CD4-positive, alpha-beta T cell treated with Interleukin-12 subunit alpha and Interleukin-12 subunit beta, for 1 hour (primary cell): ENCODE measurements around the gene GNE.
A peak's percentile ranks its signal among the peaks of the same experiment; 100 is the strongest.
"Not testable (repeated sequence)": the region's sequence is repeated elsewhere in the genome, so short reads cannot be mapped to it uniquely, and the experiment has no call there.

Experiments
- DNase-seq: peaks from one replicate; pipeline ENCODE4 v3.0.0-alpha.2; 2020

The GNE gene

GRCh38 chr9:36263683-36264082 lies 5.4 kb upstream of the GNE start:
- DNase-seq: no peak

GRCh38 chr9:36258996-36259533 lies 817 bp upstream of the GNE start:
- DNase-seq: no peak

- DNase-seq: no peak
These were observed 6.8 kb downstream of the GNE start for GRCh38 chr9:36251428-36251827.

- DNase-seq: no peak
These were observed 8.2 kb downstream of the GNE start for GRCh38 chr9:36250079-36250478.

GRCh38 chr9:36249189-36249588 lies 9.1 kb downstream of the GNE start:
- no peak for DNase-seq

- DNase-seq: peak; percentile 52
These were observed 10.2 kb downstream of the GNE start for GRCh38 chr9:36248061-36248460.

- no peak for DNase-seq
These were observed 10.9 kb downstream of the GNE start for GRCh38 chr9:36247356-36247755.

- no peak for DNase-seq
These were observed 12.3 kb downstream of the GNE start for GRCh38 chr9:36245906-36246305.

GRCh38 chr9:36239675-36240074 lies 18.6 kb downstream of the GNE start:
- not testable (repeated sequence) for DNase-seq

- not testable (repeated sequence) for DNase-seq
These were observed 19.0 kb downstream of the GNE start for GRCh38 chr9:36239205-36239604.

- DNase-seq: no peak
These were observed 21.0 kb downstream of the GNE start for GRCh38 chr9:36237230-36237629.

GRCh38 chr9:36222449-36222848 lies 35.8 kb downstream of the GNE start:
- DNase-seq: no peak

GRCh38 chr9:36221667-36222066 lies 36.6 kb downstream of the GNE start:
- DNase-seq: no peak

- peak; percentile 6 for DNase-seq
These were observed 39.8 kb downstream of the GNE start for GRCh38 chr9:36218411-36218901.

- DNase-seq: no peak
These were observed 40.2 kb downstream of the GNE start for GRCh38 chr9:36218011-36218410.

GRCh38 chr9:36217256-36217968 lies 40.8 kb downstream of the GNE start:
- no peak for DNase-seq

- DNase-seq: no peak
These were observed 43.7 kb downstream of the GNE start for GRCh38 chr9:36214571-36214970.

- DNase-seq: no peak
These were observed 44.3 kb downstream of the GNE start for GRCh38 chr9:36213989-36214388.

GRCh38 chr9:36213387-36213786 lies 44.9 kb downstream of the GNE start:
- DNase-seq: no peak

- no peak for DNase-seq
These were observed 46.7 kb downstream of the GNE start for GRCh38 chr9:36211510-36211909.

- no peak for DNase-seq
These were observed 47.5 kb downstream of the GNE start for GRCh38 chr9:36210722-36211121.

GRCh38 chr9:36208521-36209253 lies 49.6 kb downstream of the GNE start:
- no peak for DNase-seq

GRCh38 chr9:36207546-36208012 lies 50.7 kb downstream of the GNE start:
- DNase-seq: no peak

GRCh38 chr9:36207016-36207415 lies 51.2 kb downstream of the GNE start:
- DNase-seq: no peak
